ENCODE measurements around the gene DCXR.

DCXR gene

DNA sequence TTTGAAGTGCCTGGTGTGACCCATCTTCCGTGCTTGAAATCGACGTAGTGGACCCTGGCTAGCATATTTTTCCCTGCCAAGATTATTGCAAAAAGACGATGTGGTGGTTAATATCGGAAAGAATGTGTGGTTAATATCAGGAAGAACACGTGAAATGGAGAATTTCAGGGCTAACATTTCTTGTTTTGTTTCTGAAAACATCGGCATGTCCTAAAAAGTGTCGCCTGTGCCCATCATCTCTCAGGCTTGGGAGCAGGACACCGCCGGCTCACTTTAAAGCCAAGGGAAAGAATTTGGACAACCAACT is 345 bp upstream of the DCXR start:
- TF ChIP-seq, protein P1, sequence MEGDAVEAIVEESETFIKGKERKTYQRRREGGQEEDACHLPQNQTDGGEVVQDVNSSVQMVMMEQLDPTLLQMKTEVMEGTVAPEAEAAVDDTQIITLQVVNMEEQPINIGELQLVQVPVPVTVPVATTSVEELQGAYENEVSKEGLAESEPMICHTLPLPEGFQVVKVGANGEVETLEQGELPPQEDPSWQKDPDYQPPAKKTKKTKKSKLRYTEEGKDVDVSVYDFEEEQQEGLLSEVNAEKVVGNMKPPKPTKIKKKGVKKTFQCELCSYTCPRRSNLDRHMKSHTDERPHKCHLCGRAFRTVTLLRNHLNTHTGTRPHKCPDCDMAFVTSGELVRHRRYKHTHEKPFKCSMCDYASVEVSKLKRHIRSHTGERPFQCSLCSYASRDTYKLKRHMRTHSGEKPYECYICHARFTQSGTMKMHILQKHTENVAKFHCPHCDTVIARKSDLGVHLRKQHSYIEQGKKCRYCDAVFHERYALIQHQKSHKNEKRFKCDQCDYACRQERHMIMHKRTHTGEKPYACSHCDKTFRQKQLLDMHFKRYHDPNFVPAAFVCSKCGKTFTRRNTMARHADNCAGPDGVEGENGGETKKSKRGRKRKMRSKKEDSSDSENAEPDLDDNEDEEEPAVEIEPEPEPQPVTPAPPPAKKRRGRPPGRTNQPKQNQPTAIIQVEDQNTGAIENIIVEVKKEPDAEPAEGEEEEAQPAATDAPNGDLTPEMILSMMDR (IDR thresholded peaks at IDR 0.05; ENCODE audit: low read depth, low read length, missing control alignments): no peak
- peak overlapping the region; percentile 78; the same call in 1 of the 2 replicates for H3K4me3 ChIP-seq (replicated peaks; ENCODE audit: low read depth, low read length)
- DNase-seq (ENCODE audit: extremely low read depth, low read depth): no peak

GRCh38 chr17:82036634-82037091 is 834 bp downstream of the DCXR start:
- TF ChIP-seq, protein P1 (IDR thresholded peaks at IDR 0.05; ENCODE audit: low read depth, low read length, missing control alignments): no peak

DNA sequence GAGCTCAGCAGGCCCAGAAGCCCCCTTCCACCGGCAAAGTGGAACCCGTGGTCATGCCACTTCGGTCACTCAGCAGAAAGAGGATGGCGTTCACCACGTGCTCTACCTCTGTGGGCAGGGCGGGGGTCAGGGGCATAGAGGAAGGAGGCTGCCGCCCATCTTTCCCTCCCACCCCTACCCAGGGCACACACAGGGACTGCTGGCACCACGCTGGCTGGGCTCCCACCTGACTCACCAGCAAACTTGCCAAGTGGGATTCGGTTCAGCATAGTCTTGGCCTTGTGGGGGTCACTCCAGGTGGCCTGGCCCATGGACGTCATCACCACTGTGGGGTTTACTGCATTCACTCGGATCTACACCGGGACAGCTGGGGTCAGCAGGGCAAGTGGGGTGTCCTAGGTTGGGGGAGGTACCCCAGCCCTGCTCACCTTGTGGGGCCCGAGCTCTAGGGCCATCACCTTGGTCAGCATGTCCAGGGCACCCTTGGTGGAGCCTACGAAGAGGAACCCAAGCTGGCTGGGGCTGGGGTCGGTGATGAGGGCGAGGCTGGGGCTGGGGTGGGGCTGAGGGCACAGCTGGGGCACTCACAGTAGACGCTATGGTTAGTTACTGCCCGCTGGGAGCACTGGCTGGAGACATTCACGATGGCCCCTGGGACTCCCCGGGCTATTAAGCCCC is 1.4 kb downstream of the DCXR start:
- peak overlapping the region; percentile 78 for H3K4me3 ChIP-seq (replicated peaks; ENCODE audit: low read depth, low read length)
- TF ChIP-seq, protein P1 (IDR thresholded peaks at IDR 0.05; ENCODE audit: low read depth, low read length, missing control alignments): no peak
- no peak for DNase-seq (ENCODE audit: extremely low read depth, low read depth)

More at GRCh38 chr17:82036634-82037091, 834 bp downstream of the DCXR start:
- DNase-seq (ENCODE audit: extremely low read depth, low read depth): no peak
- peak overlapping the region; percentile 78 for H3K4me3 ChIP-seq (replicated peaks; ENCODE audit: low read depth, low read length)

DNA sequence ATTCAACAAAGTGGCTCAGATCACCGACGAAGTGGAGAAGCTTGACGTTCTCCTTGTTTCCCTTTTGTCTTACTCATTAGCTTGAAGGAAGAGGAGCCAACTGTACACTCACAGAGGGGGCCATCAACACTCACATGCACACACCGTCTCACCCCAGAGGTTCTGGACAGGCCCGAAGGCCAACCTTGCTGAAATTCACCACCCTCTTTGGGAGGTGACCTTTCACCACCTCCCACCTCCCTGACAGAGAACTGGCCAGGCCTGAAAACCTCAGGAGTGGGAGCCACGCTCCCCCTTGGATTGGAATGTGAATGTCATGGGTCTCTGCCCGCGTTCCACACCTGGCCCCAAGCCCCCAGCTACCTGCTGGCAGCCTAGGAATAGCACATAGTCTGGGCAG is 2.0 kb downstream of the DCXR start:
- H3K4me3 ChIP-seq (replicated peaks; ENCODE audit: low read depth, low read length): no peak overlapping the region
- DNase-seq (ENCODE audit: extremely low read depth, low read depth): no peak
- TF ChIP-seq, protein P1 (IDR thresholded peaks at IDR 0.05; ENCODE audit: low read depth, low read length, missing control alignments): no peak

GRCh38 chr17:82034371-82035011 is 3.0 kb downstream of the DCXR start:
- no peak overlapping the region for H3K4me3 ChIP-seq (replicated peaks; ENCODE audit: low read depth, low read length)
- TF ChIP-seq, protein P1 (IDR thresholded peaks at IDR 0.05; ENCODE audit: low read depth, low read length, missing control alignments): no peak
- no peak for DNase-seq (ENCODE audit: extremely low read depth, low read depth)

GRCh38 chr17:82033359-82034085 is 4.0 kb downstream of the DCXR start:
- no peak overlapping the region for H3K4me3 ChIP-seq (replicated peaks; ENCODE audit: low read depth, low read length)
- TF ChIP-seq, protein P1 (IDR thresholded peaks at IDR 0.05; ENCODE audit: low read depth, low read length, missing control alignments): no peak

More at GRCh38 chr17:82033359-82034085, 4.0 kb downstream of the DCXR start:
- DNase-seq (ENCODE audit: extremely low read depth, low read depth): no peak
